HCT116 (cell line): Measurements from ENCODE around the gene DOK1. TPM values are rescaled to one million over a fixed set of nuclear protein-coding genes. Genes with fewer than 3 reads are reported as not detected.

Experiments
- ATAC-seq: fragments of 200-7000 bp; cut with Tn5 transposase; 2 replicates; pipeline ENCODE4 v1.9.1; 2020; ENCODE audit warnings: mild to moderate bottlenecking, moderate library complexity
- BruUV-seq: library from RNA; stranded (reverse); fragments of 400-500 nt; replicated peaks from 2 replicates; lab custom pipeline; 2021; lab: Mats Ljungman, UMichigan
- CTCF ChIA-PET: fragments of 300-600 bp; sonication (Branson Sonifier 250); formaldehyde crosslinking; loops from one replicate; lab custom pipeline; 2021; ENCODE audit warnings: antibody characterized with exemption; lab: Charles Lee
- POLR2A ChIA-PET: fragments of 300-600, 350-600 bp; sonication (Branson Sonifier 250); formaldehyde crosslinking; loops from one replicate; lab custom pipeline; 2021; ENCODE audit warnings: antibody characterized with exemption; lab: Charles Lee
- RAD21 ChIA-PET, 2 experiments: fragments of 300-600 bp; sonication (Branson Sonifier 250); formaldehyde crosslinking; loops; one replicate each; lab custom pipeline; 2023; ENCODE audit warnings: low total read pairs in 2 of 2; ENCODE audit not compliant: uncharacterized antibody in 2 of 2, unreplicated experiment in 2 of 2, low non-redundant PET in 1 of 2; lab: Charles Lee
- DNase-seq: peaks from one replicate; pipeline ENCODE4 v3.0.0-alpha.2; 2010; ENCODE audit warnings: low read depth, low spot score
- H2AFZ ChIP-seq: fragments of 200-600 bp; shearing (Covaris generic), sonication (generic); 2 replicates; pipeline ENCODE4 v1.6.1; 2017; ENCODE audit warnings: low read depth, mixed run types, mixed read lengths, antibody characterized with exemption, low read length; ENCODE audit not compliant: poor library complexity, severe bottlenecking
- H3K27ac ChIP-seq: 2 replicates; pipeline ENCODE4 v1.5.1; 2012; ENCODE audit warnings: low read depth, low read length
- H3K27me3 ChIP-seq: fragments of 200-600 bp; sonication (generic); 2 replicates; pipeline ENCODE4 v1.6.1; 2016; ENCODE audit warnings: mixed run types, low read length, mixed read lengths; ENCODE audit not compliant: insufficient read depth
- H3K36me3 ChIP-seq, 2 experiments: fragments of 200-500 bp in 1 of 2; fragments of 200-600 bp in 1 of 2; sonication (Bioruptor generic) in 1 of 2; sonication (generic) in 1 of 2; 2 replicates each; pipeline versions ENCODE4 v1.5.1 to v1.6.1; 2014 to 2016; ENCODE audit warnings: low read length in 2 of 2, inconsistent platforms in 1 of 2, mixed read lengths in 1 of 2, mixed run types in 1 of 2; ENCODE audit not compliant: insufficient read depth in 2 of 2, control insufficient read depth in 1 of 2
- H3K4me1 ChIP-seq, 2 experiments: fragments of 200-600 bp in 1 of 2; sonication (generic) in 1 of 2; 2 replicates each; pipeline versions ENCODE4 v1.5.1 to v1.6.1; 2012 to 2017; ENCODE audit warnings: low read length in 2 of 2, inconsistent platforms in 1 of 2, mild to moderate bottlenecking in 1 of 2, mixed read lengths in 1 of 2, mixed run types in 1 of 2, moderate library complexity in 1 of 2; ENCODE audit not compliant: insufficient read depth in 2 of 2, control insufficient read depth in 1 of 2
- H3K4me2 ChIP-seq: fragments of 200-600 bp; sonication (generic); 2 replicates; pipeline ENCODE4 v1.6.1; 2017; ENCODE audit warnings: mixed run types, low read length, mixed read lengths
- H3K4me3 ChIP-seq, 2 experiments: fragments of 200-600 bp in 1 of 2; sonication (generic) in 1 of 2; replicated peaks in 1 of 2; 2 replicates each; pipeline ENCODE4 v1.5.1; 2011 to 2016; ENCODE audit warnings: low read length in 2 of 2, control low read depth in 1 of 2, low read depth in 1 of 2, mild to moderate bottlenecking in 1 of 2, mixed read lengths in 1 of 2, mixed run types in 1 of 2
- H3K79me2 ChIP-seq: fragments of 200-600 bp; sonication (generic); 2 replicates; pipeline ENCODE4 v1.6.1; 2017; ENCODE audit warnings: mild to moderate bottlenecking, mixed run types, low read length, moderate library complexity, mixed read lengths; ENCODE audit not compliant: insufficient read depth
- H3K9ac ChIP-seq: fragments of 200-600 bp; sonication (generic); 2 replicates; pipeline ENCODE4 v1.6.1; 2016; ENCODE audit warnings: low read length, mixed read lengths
- H3K9me2 ChIP-seq: fragments of 200-600 bp; sonication (generic), shearing (Covaris generic); 2 replicates; pipeline ENCODE4 v1.6.1; 2017; ENCODE audit warnings: mixed run types, mild to moderate bottlenecking, moderate library complexity; ENCODE audit not compliant: insufficient read depth
- H3K9me3 ChIP-seq, 2 experiments: fragments of 200-500 bp in 1 of 2; fragments of 200-600 bp in 1 of 2; sonication (Bioruptor generic) in 1 of 2; sonication (generic) in 1 of 2; 2 replicates each; pipeline ENCODE4 v1.6.1; 2014 to 2017; ENCODE audit warnings: low read length in 2 of 2, mixed read lengths in 2 of 2, inconsistent platforms in 1 of 2, low read depth in 1 of 2, mild to moderate bottlenecking in 1 of 2, mixed run types in 1 of 2, moderate library complexity in 1 of 2; ENCODE audit not compliant: control insufficient read depth in 1 of 2, insufficient read depth in 1 of 2
- H4K20me1 ChIP-seq: fragments of 200-600 bp; sonication (generic), shearing (Covaris generic); 2 replicates; pipeline ENCODE4 v1.6.1; 2017; ENCODE audit warnings: mixed run types, mild to moderate bottlenecking, moderate library complexity; ENCODE audit not compliant: insufficient read depth
- CBX3 ChIP-seq: IDR thresholded peaks from 2 replicates; pipeline ENCODE4 v1.6.1; 2012; ENCODE audit warnings: low read depth
- CEBPB ChIP-seq: IDR thresholded peaks from 2 replicates; pipeline ENCODE4 v1.6.1; 2012; ENCODE audit warnings: low read depth
- CTCF ChIP-seq, 3 experiments: fragments of 200-600 bp in 1 of 3; sonication (generic) in 1 of 3; IDR thresholded peaks in 2 of 3; conservative IDR thresholded peaks in 1 of 3; 2 replicates each; pipeline ENCODE4 v1.5.1; 2012 to 2017; ENCODE audit warnings: low read depth in 2 of 3, low read length in 2 of 3, antibody characterized with exemption in 1 of 3, borderline replicate concordance in 1 of 3, control low read depth in 1 of 3, mild to moderate bottlenecking in 1 of 3, mixed read lengths in 1 of 3, mixed run types in 1 of 3, moderate library complexity in 1 of 3; ENCODE audit not compliant: insufficient read depth in 1 of 3
- EGR1 ChIP-seq: IDR thresholded peaks from 2 replicates; pipeline ENCODE4 v1.6.1; 2012; ENCODE audit warnings: low read depth
- EZH2 ChIP-seq: fragments of 200-600 bp; sonication (generic); IDR thresholded peaks from 2 replicates; pipeline ENCODE4 v1.6.1; 2017; ENCODE audit warnings: antibody characterized with exemption, mixed run types
- EZH2phosphoT487 ChIP-seq: fragments of 200-600 bp; IDR thresholded peaks from 2 replicates; pipeline ENCODE4 v1.6.1; 2018; ENCODE audit warnings: antibody characterized with exemption, borderline replicate concordance
- FOSL1 ChIP-seq: IDR thresholded peaks from 2 replicates; pipeline ENCODE4 v1.6.1; 2012; ENCODE audit warnings: low read depth
- JUND ChIP-seq: IDR thresholded peaks from 2 replicates; pipeline ENCODE4 v1.6.1; 2012
- POLR2A ChIP-seq: IDR thresholded peaks from 2 replicates; pipeline ENCODE4 v1.7.0; 2011; ENCODE audit warnings: borderline replicate concordance; ENCODE audit not compliant: insufficient read depth, insufficient read length; ENCODE audit errors: extremely low read depth
- POLR2AphosphoS5 ChIP-seq: IDR thresholded peaks from 2 replicates; pipeline ENCODE4 v1.6.1; 2011; ENCODE audit warnings: mild to moderate bottlenecking, low read depth, low read length, moderate library complexity
- RAD21 ChIP-seq: IDR thresholded peaks from 2 replicates; pipeline ENCODE4 v1.6.1; 2012; ENCODE audit warnings: low read depth, mild to moderate bottlenecking
- REST ChIP-seq: IDR thresholded peaks from 2 replicates; pipeline ENCODE4 v1.6.1; 2012; ENCODE audit warnings: low read depth
- SIN3A ChIP-seq: IDR thresholded peaks from 2 replicates; pipeline ENCODE4 v1.6.1; 2012; ENCODE audit warnings: low read depth
- SP1 ChIP-seq: IDR thresholded peaks from 2 replicates; pipeline ENCODE4 v1.6.1; 2012; ENCODE audit warnings: low read depth
- TCF7L2 ChIP-seq: IDR thresholded peaks from 2 replicates; pipeline ENCODE4 v1.7.0; 2011; ENCODE audit warnings: borderline replicate concordance, inconsistent platforms; ENCODE audit not compliant: insufficient read depth, insufficient read length; ENCODE audit errors: extremely low read depth
- YY1 ChIP-seq: IDR thresholded peaks from 2 replicates; pipeline ENCODE4 v1.6.1; 2011; ENCODE audit warnings: low read length, low read depth, moderate library complexity, mild to moderate bottlenecking; ENCODE audit not compliant: insufficient replicate concordance; ENCODE audit errors: extremely low read depth
- ZFX ChIP-seq: fragments of 450-650 bp; IDR thresholded peaks from 2 replicates; pipeline ENCODE4 v1.6.1; 2017
- intact Hi-C: fragments of 100-400 bp; cut with micrococcal nuclease; formaldehyde crosslinking; loops from 2 replicates; pipeline ENCODE4 v1.10.0; 2022
- total RNA-seq: library from RNA; stranded (reverse); gene quantifications from one replicate; pipeline ENCODE4 v1.2.1, GENCODE V29; 2021; ENCODE audit not compliant: unreplicated experiment

DOK1 gene
- total RNA-seq, 1 experiment from 2014 or later, result 18.8 TPM

DNA sequence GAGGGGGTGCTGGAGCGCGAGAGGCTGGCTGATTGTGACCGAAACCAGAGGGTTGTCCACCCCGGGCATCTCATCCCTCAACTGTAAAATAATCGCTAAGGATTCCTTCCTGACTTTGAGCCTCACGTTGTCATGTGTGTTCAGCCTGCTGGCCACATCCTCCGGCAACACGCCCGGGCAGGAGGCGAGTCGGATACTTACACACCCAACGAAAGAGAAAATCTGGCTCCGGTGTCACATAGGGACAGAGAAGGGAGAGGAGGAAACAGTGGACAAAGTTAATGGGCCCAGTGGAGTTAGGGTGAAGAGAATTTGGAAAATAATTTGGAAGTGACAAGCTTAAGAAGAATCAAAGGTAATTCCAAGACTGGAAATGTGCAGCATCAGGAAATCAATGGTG lies 37.9 kb upstream of the DOK1 start:
- ChIA-PET RAD21 (no interaction called here), POLR2A (no interaction called here), CTCF (no interaction called here)
- H4K20me1 ChIP-seq, result no peaks in the 10 kb centered on the region
- H3K27me3 ChIP-seq, result no peaks in the 10 kb centered on the region
- H3K9me3 ChIP-seq, result no peaks in the 10 kb centered on the region
- H2AFZ ChIP-seq, result no peak overlapping the region
- no peaks in the 10 kb centered on the region for H3K79me2 ChIP-seq
- no peak overlapping the region for H3K27ac ChIP-seq
- no peak for ATAC-seq
- no peaks in the 10 kb centered on the region for H3K36me3 ChIP-seq
- no peak overlapping the region for H3K9ac ChIP-seq
- no peak overlapping the region for H3K4me3 ChIP-seq
- BruUV-seq, result no TSS peak
- DNase-seq, result no peak
- H3K9me2 ChIP-seq, result no peaks in the 10 kb centered on the region
- H3K4me2 ChIP-seq, result no peak overlapping the region
- no peaks in the 10 kb centered on the region for H3K4me1 ChIP-seq
- TF ChIP-seq CBX3 (no peak), FOSL1 (no peak), ZFX (no peak), CTCF (IDR thresholded peaks at IDR 0.05 in 2 of 3, conservative IDR thresholded peaks at IDR 0.05 in 1 of 3; ENCODE audit: borderline replicate concordance in 1 of 3, insufficient read depth in 1 of 3, low read depth in 2 of 3, low read length in 2 of 3) (no peak), SIN3A (no peak), TCF7L2 (no peak), SP1 (no peak), CEBPB (no peak), POLR2A (no peak), EZH2phosphoT487 (no peak), EGR1 (no peak)
- intact Hi-C loops, result no loop called here

DNA sequence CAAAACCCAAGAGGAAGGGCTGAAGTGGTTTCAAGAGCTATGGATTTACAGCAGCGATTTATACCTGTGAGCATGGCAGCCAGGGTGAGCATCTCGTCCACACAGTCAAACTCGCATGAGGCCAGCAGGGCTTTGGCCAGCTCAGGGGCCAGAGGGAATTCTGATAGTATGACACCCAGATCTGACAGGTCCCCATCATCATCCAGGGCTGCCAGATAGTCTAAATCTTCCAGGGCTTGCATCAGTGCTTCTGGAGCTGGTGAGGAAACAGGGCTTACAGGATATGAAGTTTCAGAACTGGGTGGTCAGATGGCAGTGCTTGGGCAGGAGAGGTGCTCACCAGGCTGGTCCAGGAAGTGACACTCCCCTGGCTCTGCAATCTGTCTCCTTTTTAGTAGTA lies 32.0 kb upstream of the DOK1 start:
- ChIA-PET RAD21 (no interaction called here), CTCF (no interaction called here), POLR2A (interaction anchor here (1.1 kb wide), 1 partner anchor 13 kb away, joined by 3 read pairs; no protein-coding TSS in a partner anchor)
- ATAC-seq (no peak), DNase-seq (no peak)
- Histone ChIP-seq H3K27ac (no peak overlapping the region), H3K36me3 (peaks cover 13 to 16% of the 10 kb centered on the region in 2 experiments), H2AFZ (no peak overlapping the region), H3K27me3 (no peaks in the 10 kb centered on the region), H3K4me3 (no peak overlapping the region), H3K4me1 (peaks cover 0 to 8% of the 10 kb centered on the region in 2 experiments; a peak in 1 of 4 replicates), H3K9me2 (no peaks in the 10 kb centered on the region), H3K9ac (no peak overlapping the region), H3K9me3 (no peaks in the 10 kb centered on the region), H3K79me2 (peaks cover 11% of the 10 kb centered on the region), H4K20me1 (no peaks in the 10 kb centered on the region), H3K4me2 (no peak overlapping the region)
- BruUV-seq, result no TSS peak
- intact Hi-C loops, result no loop called here
- no peak for TF ChIP-seq EZH2
- no peak for TF ChIP-seq ZFX
- TF ChIP-seq RAD21, result no peak
- TF ChIP-seq TCF7L2, result no peak
- TF ChIP-seq POLR2AphosphoS5, result no peak
- TF ChIP-seq YY1, result no peak
- no peak for TF ChIP-seq FOSL1
- no peak for TF ChIP-seq REST
- no peak for TF ChIP-seq JUND
- TF ChIP-seq EGR1, result no peak
- no peak for TF ChIP-seq EZH2phosphoT487
- TF ChIP-seq SP1, result no peak
- TF ChIP-seq CEBPB, result no peak
